ENCODE measurements around the gene PTGR2.

GRCh38 chr14:73842201-73842600 is 9.4 kb upstream of the PTGR2 start:
- TF ChIP-seq CTCF (IDR thresholded peaks at IDR 0.05; ENCODE audit: poor library complexity, severe bottlenecking) (no peak), MXI1 (conservative IDR thresholded peaks at IDR 0.05; ENCODE audit: poor library complexity, severe bottlenecking) (no peak), EP300 (conservative IDR thresholded peaks at IDR 0.05; ENCODE audit: poor library complexity, severe bottlenecking) (no peak), REST (IDR thresholded peaks at IDR 0.05; ENCODE audit: borderline replicate concordance) (no peak), SMC3 (conservative IDR thresholded peaks at IDR 0.05; ENCODE audit: poor library complexity) (no peak)

All from neural cell (in vitro differentiated cells).